ENCODE results near the gene NDUFAF8.

Gene NDUFAF8

GRCh38 chr17:81242421-81243332 is 3.6 kb downstream of the NDUFAF8 start:
- in situ Hi-C loops (cut with MboI; ENCODE audit: low pct_unique_long_range_greater_than_20kb, low sequenced_read_pairs, unreplicated experiment): no loop called here
- no peak for TF ChIP-seq CTCF (IDR thresholded peaks at IDR 0.05; ENCODE audit: extremely low read depth, insufficient read depth, missing control alignments)
- no peak for DNase-seq (ENCODE audit: low spot score)

- TF ChIP-seq CTCF (IDR thresholded peaks at IDR 0.05; ENCODE audit: extremely low read depth, insufficient read depth, missing control alignments): no peak
- DNase-seq (ENCODE audit: low spot score): no peak
- in situ Hi-C loops (cut with MboI; ENCODE audit: low pct_unique_long_range_greater_than_20kb, low sequenced_read_pairs, unreplicated experiment): no loop called here
Observed at GRCh38 chr17:81243333-81243664, 4.2 kb downstream of the NDUFAF8 start.

- no peak for TF ChIP-seq CTCF (IDR thresholded peaks at IDR 0.05; ENCODE audit: extremely low read depth, insufficient read depth, missing control alignments)
- in situ Hi-C loops (cut with MboI; ENCODE audit: low pct_unique_long_range_greater_than_20kb, low sequenced_read_pairs, unreplicated experiment): no loop called here
- DNase-seq (ENCODE audit: low spot score): no peak
Observed at GRCh38 chr17:81244358-81245023, 5.4 kb downstream of the NDUFAF8 start.

- TF ChIP-seq CTCF (IDR thresholded peaks at IDR 0.05; ENCODE audit: extremely low read depth, insufficient read depth, missing control alignments): no peak
- in situ Hi-C loops (cut with MboI; ENCODE audit: low pct_unique_long_range_greater_than_20kb, low sequenced_read_pairs, unreplicated experiment): no loop called here
- peak; percentile 63 for DNase-seq (ENCODE audit: low spot score)
Observed at GRCh38 chr17:81245024-81245664, 6.0 kb downstream of the NDUFAF8 start.

- in situ Hi-C loops (cut with MboI; ENCODE audit: low pct_unique_long_range_greater_than_20kb, low sequenced_read_pairs, unreplicated experiment): no loop called here
- TF ChIP-seq CTCF (IDR thresholded peaks at IDR 0.05; ENCODE audit: extremely low read depth, insufficient read depth, missing control alignments): no peak
- DNase-seq (ENCODE audit: low spot score): no peak
Observed at GRCh38 chr17:81245665-81246342, 6.7 kb downstream of the NDUFAF8 start.

GRCh38 chr17:81246343-81246670 is 7.2 kb downstream of the NDUFAF8 start:
- in situ Hi-C loops (cut with MboI; ENCODE audit: low pct_unique_long_range_greater_than_20kb, low sequenced_read_pairs, unreplicated experiment): no loop called here
- no peak for DNase-seq (ENCODE audit: low spot score)
- no peak for TF ChIP-seq CTCF (IDR thresholded peaks at IDR 0.05; ENCODE audit: extremely low read depth, insufficient read depth, missing control alignments)

Measured in GM13977 (cell line).